KBM-7 (cell line): ENCODE results near the gene LONP1.
"Not testable (repeated sequence)": the region's sequence is repeated elsewhere in the genome, so short reads cannot be mapped to it uniquely, and the experiment has no call there.

Experiments
- DNase-seq: peaks from one replicate; pipeline ENCODE4 v3.0.0-alpha.2; 2015
- in situ Hi-C: fragments of 300-500 bp; cut with MboI; formaldehyde crosslinking; loops from 2 replicates; pipeline ENCODE4 v1.14.3; 2020; ENCODE audit warnings: low sequenced_read_pairs, low pct_unique_long_range_greater_than_20kb, mixed read lengths

Gene LONP1

DNA sequence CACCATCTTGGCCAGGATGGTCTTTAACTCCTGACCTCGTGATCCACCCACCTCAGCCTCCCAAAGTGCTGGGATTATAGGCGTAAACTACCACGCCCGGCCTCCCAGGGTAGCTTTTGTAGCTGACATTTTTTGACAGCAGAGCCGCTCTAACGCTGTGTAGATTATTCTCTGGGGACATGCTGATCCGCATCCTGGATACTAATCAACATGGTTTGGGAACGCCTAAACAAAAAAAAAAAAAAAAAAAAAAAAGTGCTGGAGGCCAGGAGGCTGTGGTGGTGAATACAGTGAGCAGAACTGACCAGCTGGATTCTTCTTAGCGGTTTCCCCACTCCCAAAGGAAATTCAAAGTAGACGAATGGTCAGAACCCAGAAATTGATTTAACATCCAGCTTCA, 5.1 kb downstream of the LONP1 start:
- no peak for DNase-seq
- in situ Hi-C loops = no loop called here

GRCh38 chr19:5713228-5713627, 6.7 kb downstream of the LONP1 start:
- no peak for DNase-seq
- in situ Hi-C loops = no loop called here

DNA sequence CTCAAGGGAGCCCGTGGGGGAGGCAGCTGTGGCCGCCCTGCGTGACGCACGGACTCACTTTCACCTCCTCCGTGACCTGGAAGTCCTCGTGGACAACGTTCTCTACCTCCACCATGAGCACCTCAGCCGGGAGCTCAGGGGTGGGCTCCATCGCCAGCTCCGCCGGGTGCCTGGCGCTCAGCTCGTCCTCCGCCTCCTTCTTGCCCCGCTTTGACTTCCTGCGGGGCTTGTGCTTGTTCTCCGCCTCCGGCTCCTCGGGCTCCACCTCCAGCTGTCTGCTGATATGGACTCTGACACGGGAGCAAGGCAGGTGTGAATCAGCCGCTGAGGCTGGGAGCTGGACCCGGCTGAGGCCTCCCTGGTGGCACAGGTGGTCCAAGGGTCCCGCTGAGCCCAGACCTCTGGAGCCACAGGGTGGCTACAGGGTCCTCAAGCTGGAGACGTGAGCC, 8.2 kb downstream of the LONP1 start:
- no peak for DNase-seq
- in situ Hi-C loops = no loop called here

DNA sequence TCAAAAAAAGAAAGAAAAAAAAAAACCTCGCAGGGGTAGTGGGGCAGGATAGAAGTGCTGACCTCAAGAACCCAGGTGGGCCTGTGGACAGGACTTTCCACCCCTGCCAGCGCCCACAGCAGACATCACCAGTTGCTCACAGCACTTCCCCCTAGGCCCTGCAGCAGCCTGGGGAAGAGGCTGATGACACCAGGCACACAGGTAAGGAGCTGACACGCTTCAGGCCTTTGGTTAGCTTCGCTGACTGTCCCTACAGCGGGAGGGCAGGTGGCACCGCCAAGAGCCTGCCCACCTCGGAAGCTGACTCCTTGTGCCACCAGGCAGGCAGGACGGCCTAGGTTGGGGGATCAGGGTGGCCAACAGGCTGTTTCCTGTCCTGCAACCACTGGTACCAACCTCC, 8.9 kb downstream of the LONP1 start:
- in situ Hi-C loops = no loop called here

GRCh38 chr19:5707576-5708575, 12.1 kb downstream of the LONP1 start:
- no peak for DNase-seq
- in situ Hi-C loops = no loop called here

More for the DNA sequence above, 8.9 kb downstream of the LONP1 start:
- DNase-seq = no peak

GRCh38 chr19:5706876-5707573, 12.9 kb downstream of the LONP1 start:
- in situ Hi-C loops = no loop called here
- DNase-seq = no peak

- in situ Hi-C loops = no loop called here
These were observed 14.4 kb downstream of the LONP1 start for GRCh38 chr19:5705552-5705951.

DNA sequence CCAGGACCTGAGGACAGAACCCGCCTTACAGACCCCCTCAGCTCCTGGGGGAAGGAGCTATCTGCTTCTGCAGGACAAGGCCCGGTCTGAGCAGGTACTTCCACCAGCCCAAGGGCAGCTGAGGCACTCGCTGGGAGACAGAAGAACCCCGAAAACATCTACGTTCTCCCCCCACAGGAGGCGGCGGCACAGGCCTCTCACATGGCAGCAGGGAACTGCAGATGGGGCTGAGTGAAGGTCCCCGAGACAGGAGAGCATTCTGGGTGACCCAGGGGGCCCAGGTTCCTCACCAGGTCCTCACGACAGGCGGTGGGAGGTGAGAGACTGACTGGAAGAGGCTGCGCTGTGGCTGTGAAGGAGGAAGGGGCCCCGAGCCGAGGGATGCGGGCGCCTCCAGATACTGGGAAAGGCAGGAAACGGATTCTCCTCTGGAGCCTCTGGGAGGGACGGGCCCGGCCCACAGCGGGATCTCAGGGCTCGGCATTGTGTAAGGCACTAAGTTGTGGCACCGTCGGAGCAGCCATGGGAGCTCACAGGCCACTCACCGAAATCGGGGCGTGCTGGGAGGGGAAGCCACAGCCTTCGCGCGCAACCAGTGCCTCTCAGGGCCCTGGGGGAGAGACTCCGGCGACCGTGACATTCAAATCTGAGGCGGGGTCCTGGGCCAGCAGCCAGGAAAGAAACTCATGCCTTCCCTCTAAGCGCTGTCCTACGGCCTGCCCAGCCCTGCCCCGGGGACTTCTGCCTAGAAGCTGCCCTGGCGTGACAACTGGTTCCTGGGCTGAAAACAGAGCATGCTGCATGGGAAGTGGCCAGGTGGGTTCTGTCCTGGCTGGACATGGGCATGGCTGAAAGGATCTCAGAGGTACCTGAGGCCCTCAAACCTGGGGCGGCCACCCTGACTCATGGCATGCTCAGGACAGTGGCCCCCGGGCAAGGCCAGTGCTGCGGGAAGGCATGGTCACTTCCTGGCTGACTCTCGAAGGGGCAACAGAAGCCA, 15.8 kb downstream of the LONP1 start:
- in situ Hi-C loops = no loop called here

More at GRCh38 chr19:5705552-5705951, 14.4 kb downstream of the LONP1 start:
- DNase-seq = no peak

DNA sequence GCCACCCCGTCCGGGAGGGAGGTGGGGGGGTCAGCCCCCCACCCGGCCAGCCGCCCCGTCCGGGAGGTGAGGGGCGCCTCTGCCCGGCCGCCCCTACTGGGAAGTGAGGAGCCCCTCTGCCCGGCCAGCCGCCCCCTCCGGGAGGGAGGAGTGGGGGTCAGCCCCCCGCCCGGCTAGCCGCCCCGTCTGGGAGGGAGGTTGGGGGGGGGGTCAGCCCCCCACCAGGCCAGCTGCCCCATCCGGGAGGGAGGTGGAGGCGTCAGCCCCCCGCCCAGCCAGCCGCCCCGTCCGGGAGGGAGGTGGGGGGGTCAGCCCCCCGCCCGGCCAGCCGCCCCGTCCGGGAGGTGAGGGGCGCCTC, 17.9 kb downstream of the LONP1 start:
- DNase-seq, in situ Hi-C loops: not testable (repeated sequence)

More for the DNA sequence above, 15.8 kb downstream of the LONP1 start:
- DNase-seq = no peak

GRCh38 chr19:5700455-5701092, 19.4 kb downstream of the LONP1 start:
- no peak for DNase-seq
- in situ Hi-C loops = no loop called here

DNA sequence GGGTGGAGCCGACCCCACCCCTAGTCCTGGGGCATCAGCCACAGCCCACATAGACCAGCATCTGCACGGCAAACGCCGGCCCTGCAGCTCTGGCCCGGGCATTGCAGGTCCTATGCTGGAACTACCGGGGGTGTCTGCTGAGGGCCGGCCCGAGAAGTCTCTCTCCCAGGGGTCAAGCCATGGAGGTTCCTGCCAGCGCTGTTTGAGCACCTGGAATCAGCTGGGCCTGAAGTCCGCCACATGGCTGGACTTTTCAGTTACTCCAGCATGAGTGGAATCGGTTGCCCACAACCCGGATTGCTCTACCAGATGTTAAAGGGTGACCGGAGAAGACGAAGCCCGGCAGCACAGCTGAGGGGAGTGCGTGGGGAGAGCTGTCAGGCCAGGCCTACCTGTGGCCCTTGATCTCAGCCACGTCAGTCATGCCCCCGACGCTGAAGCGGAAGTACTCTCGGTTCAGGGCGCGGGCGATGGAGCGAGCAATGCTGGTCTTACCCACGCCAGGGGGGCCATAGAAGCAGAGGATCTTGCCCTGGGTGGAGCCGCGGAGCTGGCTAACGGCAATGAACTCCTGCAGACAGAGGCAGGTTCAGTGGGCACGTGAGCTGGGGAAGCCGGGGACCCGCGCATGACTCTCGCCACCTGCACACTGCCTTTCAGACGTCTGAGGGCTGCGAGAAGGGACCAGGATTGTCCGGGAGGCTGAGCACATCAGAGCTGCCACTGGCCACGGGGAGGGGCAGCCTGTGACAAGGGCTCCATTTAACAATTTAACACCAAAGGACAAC, 21.1 kb downstream of the LONP1 start:
- in situ Hi-C loops = no loop called here
- DNase-seq = no peak

GRCh38 chr19:5697890-5698634, 21.9 kb downstream of the LONP1 start:
- in situ Hi-C loops = no loop called here
- no peak for DNase-seq

DNA sequence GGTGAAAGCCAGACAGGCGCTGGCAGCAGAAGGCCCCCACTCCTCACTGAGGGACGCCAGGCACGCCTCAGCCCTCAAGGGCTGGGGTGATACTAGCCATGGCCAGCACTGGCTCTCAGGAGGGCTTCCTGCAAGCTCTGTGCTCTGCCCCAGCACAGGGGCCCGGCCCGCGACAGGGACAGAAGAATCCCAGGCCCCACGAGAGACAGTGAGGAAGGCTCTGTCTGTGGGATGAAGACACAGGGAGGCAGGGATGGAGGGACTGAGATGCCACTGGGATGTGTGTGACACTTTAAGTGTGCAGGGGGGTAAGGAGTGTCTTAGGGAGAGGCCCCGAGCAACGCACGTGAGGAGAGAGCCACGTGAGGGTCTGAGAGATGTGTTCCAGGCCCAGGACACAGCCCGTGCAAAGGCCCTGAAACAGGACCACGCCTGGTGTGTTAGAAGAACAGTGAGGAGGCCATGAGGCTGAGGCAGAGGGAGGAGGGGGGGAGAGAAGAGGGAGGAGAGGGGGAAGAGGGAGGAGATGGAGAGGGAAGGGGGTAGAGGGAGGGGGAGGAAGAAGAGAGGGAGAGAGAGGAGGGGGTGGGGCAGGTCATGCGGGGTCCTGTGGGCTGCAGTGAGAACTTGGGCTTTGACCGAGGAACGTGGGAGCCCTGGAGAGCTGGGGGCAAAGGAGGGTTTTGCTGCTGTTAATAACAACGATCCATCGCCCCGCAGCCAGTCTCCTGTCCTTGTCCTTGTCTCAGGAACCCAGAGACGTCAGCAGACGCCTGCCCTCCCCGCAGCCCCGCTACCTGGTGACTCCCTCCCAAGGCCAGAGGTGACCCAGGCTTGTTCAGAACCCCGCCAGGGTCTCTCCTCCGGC, 22.7 kb downstream of the LONP1 start:
- in situ Hi-C loops = no loop called here
- DNase-seq = no peak

DNA sequence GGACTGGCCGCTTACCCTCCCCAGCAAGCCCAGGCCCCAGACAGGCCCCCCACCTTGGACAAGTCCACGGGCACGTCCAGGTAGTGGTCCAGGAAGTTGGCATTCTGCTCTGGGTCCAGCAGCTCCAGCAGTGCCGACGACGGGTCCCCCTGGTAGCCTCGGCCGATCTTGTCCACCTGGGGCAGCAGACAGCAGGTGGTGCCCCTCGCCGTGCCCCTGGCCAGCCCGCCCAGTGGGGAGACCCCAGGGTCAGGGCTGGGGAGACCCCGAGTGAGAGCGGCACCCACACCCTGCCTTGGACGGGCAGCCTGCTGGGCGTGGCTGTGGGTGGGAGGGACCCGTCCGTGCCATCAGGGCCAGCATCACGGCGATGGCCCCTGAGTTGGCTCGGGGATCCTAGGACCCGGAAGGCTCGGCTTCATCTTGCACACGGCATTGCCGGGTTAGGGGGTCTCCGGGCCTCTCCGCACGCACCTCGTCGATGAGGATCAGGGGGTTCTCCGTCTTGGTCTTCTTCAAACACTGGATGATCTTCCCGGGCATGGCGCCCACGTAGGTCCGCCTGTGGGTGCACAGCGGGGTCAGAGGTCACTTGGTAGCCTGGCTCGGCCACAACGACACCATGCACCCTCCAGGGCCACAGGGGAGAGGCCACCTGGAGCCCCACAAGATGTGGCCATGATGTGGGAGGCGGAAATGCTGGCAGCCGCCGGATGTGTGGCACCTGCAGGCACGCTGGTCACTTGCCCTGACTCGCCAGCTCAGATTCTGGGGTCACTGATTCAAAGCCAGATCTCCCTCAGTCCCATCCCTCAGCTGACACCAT, 23.5 kb downstream of the LONP1 start:
- in situ Hi-C loops = no loop called here
- no peak for DNase-seq

GRCh38 chr19:5695649-5696195, 24.2 kb downstream of the LONP1 start:
- no peak for DNase-seq
- in situ Hi-C loops = no loop called here
